ENCODE results near the gene NPLOC4. TPM values are rescaled to one million over a fixed set of nuclear protein-coding genes. Genes with fewer than 3 reads are reported as not detected.

The NPLOC4 gene
- total and polyA plus RNA-seq, 9 of the 15 experiments (the other 6 are each of a cell fraction or from before 2014, with no cell fraction given) = 1.5 to 116 (median 64.5) TPM

DNA sequence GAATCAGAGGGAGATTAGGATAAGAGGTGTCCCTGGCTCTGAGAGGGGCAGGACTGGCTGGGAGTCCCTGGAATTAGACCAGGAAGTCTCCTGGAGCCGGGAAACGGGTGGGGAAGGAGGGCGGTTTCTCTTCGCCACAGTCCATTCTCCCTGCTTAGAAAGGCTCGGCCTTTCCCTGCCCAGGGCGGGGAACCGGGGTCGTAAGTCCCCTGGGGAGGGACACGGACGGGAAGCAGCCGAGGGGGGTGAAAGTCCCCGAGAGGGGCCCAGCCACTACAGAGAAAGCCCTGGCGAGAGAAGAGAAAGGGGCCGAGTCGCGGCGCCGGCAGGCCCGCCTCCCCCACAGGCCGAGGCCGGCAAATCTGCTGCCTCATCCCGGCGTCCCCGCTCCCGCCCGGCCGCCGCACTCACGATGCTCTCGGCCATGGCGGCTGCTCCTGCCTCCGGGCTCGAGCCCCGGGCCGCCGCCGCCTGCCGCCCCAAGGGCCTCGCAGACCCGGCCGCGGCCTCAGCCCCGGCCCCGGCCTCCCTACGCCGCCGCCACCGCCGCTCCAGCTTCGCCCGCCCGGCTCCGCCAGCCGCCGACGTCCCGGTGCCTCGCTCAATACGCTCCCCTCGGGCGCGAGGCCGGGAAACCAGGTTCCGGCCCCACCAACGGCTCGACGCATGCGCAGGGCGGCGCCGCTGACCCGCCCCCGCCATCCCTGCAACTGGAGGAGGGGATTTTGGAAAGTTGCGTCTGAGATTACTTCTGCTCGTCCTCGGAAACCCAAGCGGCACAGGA, at the start of gene NPLOC4, which contains the start of gene TSPAN10 (continued):
- TF ChIP-seq SAFB2 (IDR thresholded peaks at IDR 0.05; ENCODE audit: borderline replicate concordance, low read depth, low read length, severe bottlenecking) (no peak), ZBTB17 (CRISPR knock-in tag; IDR thresholded peaks at IDR 0.05) (no peak), CTBP1 (IDR thresholded peaks at IDR 0.05; ENCODE audit: borderline replicate concordance) (peak; percentile 79; the same call in 1 of the 2 replicates), MEIS2 (IDR thresholded peaks at IDR 0.05; ENCODE audit: partially characterized antibody) (peak; percentile 83), PYGO2 (tag; IDR thresholded peaks at IDR 0.05) (no peak), TCFL5 (CRISPR knock-in tag; conservative IDR thresholded peaks at IDR 0.05) (no peak), ZNF778 (CRISPR knock-in tag; IDR thresholded peaks at IDR 0.05) (no peak), ASH1L (IDR thresholded peaks at IDR 0.05; ENCODE audit: borderline replicate concordance, low read depth, partially characterized antibody) (no peak), FOXM1 (IDR thresholded peaks at IDR 0.05; ENCODE audit: low read depth) (no peak), FOXM1 (CRISPR knock-in tag; IDR thresholded peaks at IDR 0.05; ENCODE audit: low read depth) (no peak), FOXK1 (CRISPR knock-in tag; IDR thresholded peaks at IDR 0.05; ENCODE audit: borderline replicate concordance) (no peak), ZNF766 (CRISPR knock-in tag; conservative IDR thresholded peaks at IDR 0.05) (0 out of 2 replicates have a peak, but pooled peaks have one; percentile 52), TARDBP (IDR thresholded peaks at IDR 0.05) (no peak; the same call in 1 of the 2 replicates), ZNF24 (IDR thresholded peaks at IDR 0.05) (peak; percentile 65; the same call in 1 of the 2 replicates), HNRNPH1 (optimal IDR thresholded peaks at IDR 0.05; ENCODE audit: low read depth, low read length) (no peak), LCOR (CRISPR knock-in tag; IDR thresholded peaks at IDR 0.05) (peak; percentile 68; the same call in 1 of the 2 replicates), PTRF (tag; IDR thresholded peaks at IDR 0.05) (no peak), ZNF695 (CRISPR knock-in tag; IDR thresholded peaks at IDR 0.05) (no peak), SOX6 (IDR thresholded peaks at IDR 0.05) (peak; percentile 53), POLR2H (tag; IDR thresholded peaks at IDR 0.05; ENCODE audit: low read depth) (no peak), BRD4 (IDR thresholded peaks at IDR 0.05) (0 out of 2 replicates have a peak, but pooled peaks have one; percentile 35), RAD21 (CRISPR knock-in tag; conservative IDR thresholded peaks at IDR 0.05 in 1 of 2, IDR thresholded peaks at IDR 0.05 in 1 of 2) (0 out of 4 replicates have a peak, but pooled peaks of 1 of the 2 experiments have one; percentile 11), ZNF212 (CRISPR knock-in tag; IDR thresholded peaks at IDR 0.05) (no peak), ZFPM2 (CRISPR knock-in tag; IDR thresholded peaks at IDR 0.05) (no peak)
- TF ChIP-seq, protein P1, sequence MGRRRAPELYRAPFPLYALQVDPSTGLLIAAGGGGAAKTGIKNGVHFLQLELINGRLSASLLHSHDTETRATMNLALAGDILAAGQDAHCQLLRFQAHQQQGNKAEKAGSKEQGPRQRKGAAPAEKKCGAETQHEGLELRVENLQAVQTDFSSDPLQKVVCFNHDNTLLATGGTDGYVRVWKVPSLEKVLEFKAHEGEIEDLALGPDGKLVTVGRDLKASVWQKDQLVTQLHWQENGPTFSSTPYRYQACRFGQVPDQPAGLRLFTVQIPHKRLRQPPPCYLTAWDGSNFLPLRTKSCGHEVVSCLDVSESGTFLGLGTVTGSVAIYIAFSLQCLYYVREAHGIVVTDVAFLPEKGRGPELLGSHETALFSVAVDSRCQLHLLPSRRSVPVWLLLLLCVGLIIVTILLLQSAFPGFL (CRISPR knock-in tag; IDR thresholded peaks at IDR 0.05) = no peak

All from K562 (cell line).